GM10266 (cell line): ENCODE measurements around the gene SBK3.

Source experiments
- DNase-seq: peaks from one replicate; pipeline ENCODE4 v3.0.0; 2012; ENCODE audit errors: extremely low spot score
- TF ChIP-seq, protein P1 (sequence below): IDR thresholded peaks from 2 replicates; pipeline ENCODE4 v1.5.1; 2012; ENCODE audit warnings: mild to moderate bottlenecking, low read depth; ENCODE audit not compliant: control insufficient read depth, insufficient read depth; ENCODE audit errors: missing control alignments

Gene SBK3, protein sequence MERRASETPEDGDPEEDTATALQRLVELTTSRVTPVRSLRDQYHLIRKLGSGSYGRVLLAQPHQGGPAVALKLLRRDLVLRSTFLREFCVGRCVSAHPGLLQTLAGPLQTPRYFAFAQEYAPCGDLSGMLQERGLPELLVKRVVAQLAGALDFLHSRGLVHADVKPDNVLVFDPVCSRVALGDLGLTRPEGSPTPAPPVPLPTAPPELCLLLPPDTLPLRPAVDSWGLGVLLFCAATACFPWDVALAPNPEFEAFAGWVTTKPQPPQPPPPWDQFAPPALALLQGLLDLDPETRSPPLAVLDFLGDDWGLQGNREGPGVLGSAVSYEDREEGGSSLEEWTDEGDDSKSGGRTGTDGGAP

DNA sequence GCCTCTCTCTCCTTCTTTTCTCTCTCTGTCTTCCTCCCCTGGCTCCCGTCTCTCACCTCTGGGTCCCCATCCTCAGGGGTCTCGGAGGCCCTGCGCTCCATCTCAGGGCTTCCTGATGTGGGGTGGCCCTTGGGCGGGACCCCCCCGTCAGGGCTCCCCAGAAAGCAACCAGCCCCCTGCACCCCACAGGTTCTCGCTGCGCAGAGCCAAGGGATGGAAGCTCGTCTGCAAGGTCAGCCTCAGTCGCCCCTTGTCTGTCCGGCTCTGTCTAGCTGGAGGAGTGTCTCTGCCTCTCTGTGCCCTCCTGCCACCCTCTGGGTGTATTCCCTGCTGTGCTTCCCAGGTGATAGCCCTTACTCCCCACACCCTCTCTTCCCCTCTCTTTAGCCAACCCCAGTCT, at the start of gene SBK3:
Gene SBK3 (minus strand): TSS at position 101 of the 400 bp plus-strand sequence. CDS start 0 bp downstream, at position 101.
- TF ChIP-seq, protein P1, sequence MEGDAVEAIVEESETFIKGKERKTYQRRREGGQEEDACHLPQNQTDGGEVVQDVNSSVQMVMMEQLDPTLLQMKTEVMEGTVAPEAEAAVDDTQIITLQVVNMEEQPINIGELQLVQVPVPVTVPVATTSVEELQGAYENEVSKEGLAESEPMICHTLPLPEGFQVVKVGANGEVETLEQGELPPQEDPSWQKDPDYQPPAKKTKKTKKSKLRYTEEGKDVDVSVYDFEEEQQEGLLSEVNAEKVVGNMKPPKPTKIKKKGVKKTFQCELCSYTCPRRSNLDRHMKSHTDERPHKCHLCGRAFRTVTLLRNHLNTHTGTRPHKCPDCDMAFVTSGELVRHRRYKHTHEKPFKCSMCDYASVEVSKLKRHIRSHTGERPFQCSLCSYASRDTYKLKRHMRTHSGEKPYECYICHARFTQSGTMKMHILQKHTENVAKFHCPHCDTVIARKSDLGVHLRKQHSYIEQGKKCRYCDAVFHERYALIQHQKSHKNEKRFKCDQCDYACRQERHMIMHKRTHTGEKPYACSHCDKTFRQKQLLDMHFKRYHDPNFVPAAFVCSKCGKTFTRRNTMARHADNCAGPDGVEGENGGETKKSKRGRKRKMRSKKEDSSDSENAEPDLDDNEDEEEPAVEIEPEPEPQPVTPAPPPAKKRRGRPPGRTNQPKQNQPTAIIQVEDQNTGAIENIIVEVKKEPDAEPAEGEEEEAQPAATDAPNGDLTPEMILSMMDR: no peak

DNA sequence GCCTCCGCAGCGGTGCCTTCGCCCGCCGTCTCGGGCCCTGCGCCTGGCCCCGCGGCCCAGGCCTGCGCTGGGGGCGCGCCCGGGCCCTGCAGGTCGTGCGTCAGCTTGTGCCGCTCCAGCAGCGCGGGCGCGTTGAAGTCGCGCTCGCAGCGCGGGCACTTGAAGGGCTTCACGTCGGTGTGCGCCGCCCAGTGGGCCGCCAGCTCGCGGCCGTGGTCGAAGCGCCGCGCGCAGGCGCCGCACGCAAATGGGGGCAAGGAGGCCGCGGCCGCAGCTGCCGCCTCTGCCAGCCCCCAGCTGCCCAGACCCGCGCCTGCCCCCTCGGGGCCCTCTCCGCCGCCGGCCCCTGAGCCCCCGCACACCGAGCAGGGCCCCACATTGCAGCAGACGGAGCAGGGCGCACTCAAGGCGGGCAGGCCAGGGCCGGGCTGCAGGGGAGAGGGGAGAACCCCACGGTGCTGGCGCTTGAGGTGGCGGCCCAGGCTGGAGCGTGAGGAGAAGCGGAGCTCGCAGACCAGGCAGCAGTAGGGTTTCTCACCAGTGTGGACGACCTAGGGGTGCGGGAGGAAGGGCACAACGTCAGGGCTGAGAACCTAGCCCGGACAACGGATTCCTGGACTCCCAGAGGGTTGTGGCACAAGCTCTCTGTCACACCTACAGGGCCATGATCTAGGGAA, 47.9 kb upstream of the SBK3 start:
- TF ChIP-seq, protein P1: no peak
- no peak for DNase-seq

More for the DNA sequence above, at the start of gene SBK3:
- no peak for DNase-seq

DNA sequence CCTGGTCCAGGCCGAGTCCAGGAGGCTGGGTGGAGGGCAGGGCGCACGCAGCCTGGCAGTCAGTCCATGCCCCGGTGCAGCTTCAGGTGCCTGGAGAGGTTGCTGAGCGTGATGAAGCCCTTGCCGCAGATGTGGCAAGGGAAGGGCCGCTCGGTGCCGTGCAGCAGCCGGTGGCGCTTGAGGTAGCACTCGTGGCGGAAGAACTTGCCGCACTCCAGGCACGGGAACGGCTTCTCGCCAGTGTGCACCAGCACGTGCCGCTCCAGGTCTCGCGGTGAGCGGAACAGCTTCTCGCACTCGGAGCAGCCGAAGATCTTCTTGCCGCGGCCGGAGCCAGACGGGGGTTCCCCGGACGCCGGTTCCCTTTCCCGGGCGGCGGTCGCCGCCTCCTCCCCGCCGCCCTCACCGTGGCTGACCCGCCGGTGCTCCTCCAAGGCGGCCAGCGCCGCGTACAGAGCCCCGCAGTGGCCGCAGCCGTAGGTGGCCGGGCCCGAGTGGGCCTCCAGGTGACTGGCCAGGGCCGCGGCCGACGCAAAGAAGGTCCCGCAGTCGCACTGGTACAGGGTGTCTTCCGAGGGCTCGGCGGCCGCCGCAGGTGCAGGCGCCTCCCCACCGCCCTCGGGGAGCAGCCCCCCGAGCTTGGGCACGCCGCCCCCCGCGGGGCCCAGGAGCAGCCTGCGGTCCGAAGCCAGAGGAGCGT, 47.2 kb upstream of the SBK3 start:
- TF ChIP-seq, protein P1: no peak
- DNase-seq: no peak

DNA sequence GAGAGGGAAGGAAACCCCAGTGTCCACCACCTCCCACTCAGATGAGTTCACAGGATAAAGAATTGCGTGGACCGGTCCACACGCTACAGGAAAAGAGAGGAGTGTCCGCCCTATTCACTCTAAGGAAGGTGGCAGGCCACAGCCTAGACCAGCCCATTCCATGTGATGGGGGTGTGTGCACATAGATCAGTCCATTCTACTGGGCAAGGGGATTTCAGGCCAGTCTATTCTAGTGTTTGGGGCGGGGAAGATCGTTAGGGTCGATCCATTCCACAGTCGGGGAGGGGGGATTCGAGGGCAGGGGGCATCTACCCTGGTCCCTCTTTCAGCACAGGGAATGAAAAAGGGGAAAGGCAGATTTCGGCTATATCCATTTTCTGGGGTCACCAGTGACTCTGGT, 46.2 kb upstream of the SBK3 start:
- TF ChIP-seq, protein P1: no peak
- DNase-seq: no peak

DNA sequence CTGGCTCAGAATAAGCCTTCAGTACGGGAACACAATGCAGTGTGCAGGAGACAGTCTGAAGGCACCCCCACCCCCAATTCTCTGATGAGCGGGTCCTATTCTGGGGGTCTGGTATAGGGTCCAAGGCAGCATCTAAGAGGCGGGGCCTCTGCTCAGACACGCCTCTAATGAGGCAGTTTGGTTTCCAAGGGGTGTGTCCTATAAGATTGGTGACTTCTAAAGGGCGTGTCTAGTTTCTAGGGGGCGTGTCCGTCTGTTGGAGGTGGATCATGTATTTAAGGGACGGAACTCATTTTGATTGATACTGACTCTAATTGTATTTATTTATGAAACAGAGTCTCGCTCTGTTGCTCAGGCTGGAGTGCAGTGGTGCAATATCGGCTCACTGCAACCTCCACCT, 45.3 kb upstream of the SBK3 start:
- TF ChIP-seq, protein P1: no peak
- DNase-seq: no peak

DNA sequence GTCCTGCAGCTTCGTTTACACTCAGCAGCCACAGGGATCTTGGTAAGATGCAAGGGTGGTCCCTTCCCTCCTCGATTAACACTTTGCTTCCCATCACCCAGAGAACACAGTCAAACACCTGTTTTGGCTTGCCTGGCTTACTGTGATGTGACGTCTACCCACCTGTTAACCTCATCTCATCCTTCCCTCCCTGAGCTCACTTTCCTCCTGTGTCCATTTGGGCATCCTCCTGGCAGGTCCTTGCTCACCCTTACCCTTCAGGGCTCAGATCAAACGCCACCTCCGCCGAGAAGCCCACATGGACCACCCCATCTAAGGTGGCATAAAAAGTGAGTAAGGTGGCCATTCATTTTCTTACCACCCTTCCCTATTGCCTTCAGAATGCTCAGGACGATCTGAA, 44.8 kb upstream of the SBK3 start:
- DNase-seq: no peak
- TF ChIP-seq, protein P1: no peak
